HepG2 (cell line): ENCODE results near the gene SMLR1. TPM values are rescaled to one million over a fixed set of nuclear protein-coding genes. Genes with fewer than 3 reads are reported as not detected.

Source experiments
- BORCS8-MEF2B ChIP-seq: sonication (generic); formaldehyde crosslinking; IDR thresholded peaks from 2 replicates; pipeline ENCODE4 v1.8.0; 2022; ENCODE audit warnings: mild to moderate bottlenecking, missing genetic modification reagents
- BRCA1 ChIP-seq: sonication (generic); formaldehyde crosslinking; IDR thresholded peaks from 2 replicates; pipeline ENCODE4 v1.4.0; 2020; ENCODE audit warnings: missing genetic modification reagents
- CEBPG ChIP-seq: IDR thresholded peaks from 2 replicates; pipeline ENCODE4 v1.6.1; 2016
- FIP1L1 ChIP-seq: fragments of 200-400 bp; formaldehyde crosslinking; IDR thresholded peaks from 2 replicates; pipeline ENCODE4 v1.6.1; 2018; ENCODE audit warnings: low read depth, mild to moderate bottlenecking, low read length, moderate library complexity, borderline replicate concordance; ENCODE audit not compliant: insufficient read depth
- GATAD2A ChIP-seq: IDR thresholded peaks from 2 replicates; pipeline ENCODE4 v1.6.1; 2016
- GTF2F1 ChIP-seq: fragments of 150-350 bp; IDR thresholded peaks from 2 replicates; pipeline ENCODE4 v1.6.1; 2014; ENCODE audit warnings: low read length
- HMG20B ChIP-seq: conservative IDR thresholded peaks from 2 replicates; pipeline ENCODE4 v1.6.1; 2016; ENCODE audit warnings: missing genetic modification reagents, missing compliant biosample characterization
- MIXL1 ChIP-seq: IDR thresholded peaks from 2 replicates; pipeline ENCODE4 v1.6.1; 2016
- POGZ ChIP-seq: sonication (generic); formaldehyde crosslinking; IDR thresholded peaks from 2 replicates; pipeline ENCODE4 v1.4.0; 2020; ENCODE audit warnings: mild to moderate bottlenecking, missing genetic modification reagents
- PTBP1 ChIP-seq: fragments of 200-400 bp; formaldehyde crosslinking; IDR thresholded peaks from 2 replicates; pipeline ENCODE4 v1.6.1; 2018; ENCODE audit warnings: low read length, low read depth; ENCODE audit not compliant: poor library complexity, severe bottlenecking
- SOX13 ChIP-seq, 3 experiments: fragments of 450-650 bp in 1 of 3; sonication (generic) in 1 of 3; formaldehyde crosslinking in 1 of 3; IDR thresholded peaks in 2 of 3; conservative IDR thresholded peaks in 1 of 3; 2 replicates each; pipeline versions ENCODE4 v1.5.0 to v1.6.1; 2016 to 2020; ENCODE audit warnings: antibody characterized with exemption in 1 of 3, mild to moderate bottlenecking in 1 of 3, missing compliant biosample characterization in 1 of 3, missing genetic modification reagents in 1 of 3, moderate library complexity in 1 of 3
- SOX5 ChIP-seq: IDR thresholded peaks from 2 replicates; pipeline ENCODE4 v1.6.1; 2016; ENCODE audit warnings: borderline replicate concordance
- ZFP37 ChIP-seq: sonication (generic); formaldehyde crosslinking; IDR thresholded peaks from 2 replicates; pipeline ENCODE4 v1.4.0; 2020; ENCODE audit warnings: missing genetic modification reagents, borderline replicate concordance
- ZNF367 ChIP-seq: sonication (generic); formaldehyde crosslinking; IDR thresholded peaks from 2 replicates; pipeline ENCODE4 v1.4.0; 2020; ENCODE audit warnings: missing genetic modification reagents, borderline replicate concordance
- ZNF614 ChIP-seq: IDR thresholded peaks from 2 replicates; pipeline ENCODE4 v1.6.1; 2018; ENCODE audit warnings: missing biosample characterization, missing genetic modification reagents, inconsistent platforms, borderline replicate concordance
- ZNF644 ChIP-seq: IDR thresholded peaks from 2 replicates; pipeline ENCODE4 v1.6.1; 2016; ENCODE audit warnings: low read depth
- ZNF652 ChIP-seq: IDR thresholded peaks from 2 replicates; pipeline ENCODE4 v1.6.1; 2016; ENCODE audit warnings: low read depth, borderline replicate concordance
- ZSCAN20 ChIP-seq: sonication (generic); formaldehyde crosslinking; IDR thresholded peaks from 2 replicates; pipeline ENCODE4 v1.4.0; 2020; ENCODE audit warnings: missing genetic modification reagents, mild to moderate bottlenecking, borderline replicate concordance
- polyA plus RNA-seq, 8 experiments: library from polyadenylated mRNA; depleted of rRNA in 3 of 8; stranded (reverse) in 7 of 8; unstranded in 1 of 8; fragments of >200 nt; fragmentation: Illumina TruSeq in 4 of 8; extraction: Trizol in 4 of 8; gene quantifications; 2 replicates each; pipeline versions ENCODE4 v1.2.1 to v1.2.3, GENCODE V29; 2011 to 2016; ENCODE audit warnings: low read depth in 4 of 8, missing spikeins in 1 of 8, mixed read lengths in 1 of 8; ENCODE audit not compliant: insufficient read depth in 1 of 8
- total RNA-seq, 5 experiments: library from RNA; depleted of rRNA; stranded (reverse); fragments of >200 nt; fragmentation: Illumina TruSeq; extraction: Trizol; gene quantifications; 2 replicates each; pipeline ENCODE4 v1.2.3, GENCODE V29; 2016; ENCODE audit warnings: low read depth in 1 of 5
- TF ChIP-seq, protein P1 (sequence below): IDR thresholded peaks from 2 replicates; pipeline ENCODE4 v1.4.0; 2020; ENCODE audit warnings: mild to moderate bottlenecking, missing genetic modification reagents
- TF ChIP-seq, protein P2 (sequence below): sonication (generic); formaldehyde crosslinking; IDR thresholded peaks from 2 replicates; pipeline ENCODE4 v1.8.0; 2022; ENCODE audit warnings: mild to moderate bottlenecking, missing genetic modification reagents
- TF ChIP-seq, protein P3 (sequence below): IDR thresholded peaks from 2 replicates; pipeline ENCODE4 v1.6.1; 2016; ENCODE audit warnings: low read depth, missing genetic modification reagents, missing compliant biosample characterization

Gene SMLR1
- total and polyA plus RNA-seq, 2 of the 13 experiments (the other 11 are each of a cell fraction or from before 2014, with no cell fraction given) = 41.8 to 104 TPM

DNA sequence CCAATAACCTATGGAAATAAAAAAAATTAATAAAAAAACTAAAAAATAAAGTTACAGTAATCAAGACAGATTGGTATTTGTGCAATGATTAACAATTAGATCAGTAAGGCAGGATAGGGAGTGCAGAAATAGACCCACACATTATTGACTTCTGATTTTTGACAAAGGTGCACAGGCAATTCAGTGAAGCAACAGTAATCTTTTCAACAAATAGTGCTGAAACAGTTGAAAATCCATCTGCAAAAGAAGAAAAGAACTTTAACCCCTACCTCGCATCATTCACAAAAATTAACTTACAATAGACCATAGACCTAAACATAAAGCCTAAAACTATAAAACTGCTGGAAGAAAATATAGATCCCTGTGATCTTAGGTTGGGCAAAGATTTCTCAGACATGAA lies 4.5 kb upstream of the SMLR1 start (continued):
- TF ChIP-seq PTBP1 = no peak
- peak; percentile 79 for TF ChIP-seq CEBPG (CRISPR knock-in tag)
- no peak for TF ChIP-seq ZNF367
- TF ChIP-seq, protein P1, sequence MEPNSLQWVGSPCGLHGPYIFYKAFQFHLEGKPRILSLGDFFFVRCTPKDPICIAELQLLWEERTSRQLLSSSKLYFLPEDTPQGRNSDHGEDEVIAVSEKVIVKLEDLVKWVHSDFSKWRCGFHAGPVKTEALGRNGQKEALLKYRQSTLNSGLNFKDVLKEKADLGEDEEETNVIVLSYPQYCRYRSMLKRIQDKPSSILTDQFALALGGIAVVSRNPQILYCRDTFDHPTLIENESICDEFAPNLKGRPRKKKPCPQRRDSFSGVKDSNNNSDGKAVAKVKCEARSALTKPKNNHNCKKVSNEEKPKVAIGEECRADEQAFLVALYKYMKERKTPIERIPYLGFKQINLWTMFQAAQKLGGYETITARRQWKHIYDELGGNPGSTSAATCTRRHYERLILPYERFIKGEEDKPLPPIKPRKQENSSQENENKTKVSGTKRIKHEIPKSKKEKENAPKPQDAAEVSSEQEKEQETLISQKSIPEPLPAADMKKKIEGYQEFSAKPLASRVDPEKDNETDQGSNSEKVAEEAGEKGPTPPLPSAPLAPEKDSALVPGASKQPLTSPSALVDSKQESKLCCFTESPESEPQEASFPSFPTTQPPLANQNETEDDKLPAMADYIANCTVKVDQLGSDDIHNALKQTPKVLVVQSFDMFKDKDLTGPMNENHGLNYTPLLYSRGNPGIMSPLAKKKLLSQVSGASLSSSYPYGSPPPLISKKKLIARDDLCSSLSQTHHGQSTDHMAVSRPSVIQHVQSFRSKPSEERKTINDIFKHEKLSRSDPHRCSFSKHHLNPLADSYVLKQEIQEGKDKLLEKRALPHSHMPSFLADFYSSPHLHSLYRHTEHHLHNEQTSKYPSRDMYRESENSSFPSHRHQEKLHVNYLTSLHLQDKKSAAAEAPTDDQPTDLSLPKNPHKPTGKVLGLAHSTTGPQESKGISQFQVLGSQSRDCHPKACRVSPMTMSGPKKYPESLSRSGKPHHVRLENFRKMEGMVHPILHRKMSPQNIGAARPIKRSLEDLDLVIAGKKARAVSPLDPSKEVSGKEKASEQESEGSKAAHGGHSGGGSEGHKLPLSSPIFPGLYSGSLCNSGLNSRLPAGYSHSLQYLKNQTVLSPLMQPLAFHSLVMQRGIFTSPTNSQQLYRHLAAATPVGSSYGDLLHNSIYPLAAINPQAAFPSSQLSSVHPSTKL (CRISPR knock-in tag) = peak; percentile 81
- peak; percentile 50; the same call in 1 of the 2 replicates for TF ChIP-seq SOX5
- TF ChIP-seq POGZ (CRISPR knock-in tag) = 0 out of 2 replicates have a peak, but pooled peaks have one; percentile 33
- no peak for TF ChIP-seq ZFP37 (CRISPR knock-in tag)
- 0 out of 2 replicates have a peak, but pooled peaks have one; percentile 47 for TF ChIP-seq MIXL1 (CRISPR knock-in tag)
- TF ChIP-seq, protein P2, sequence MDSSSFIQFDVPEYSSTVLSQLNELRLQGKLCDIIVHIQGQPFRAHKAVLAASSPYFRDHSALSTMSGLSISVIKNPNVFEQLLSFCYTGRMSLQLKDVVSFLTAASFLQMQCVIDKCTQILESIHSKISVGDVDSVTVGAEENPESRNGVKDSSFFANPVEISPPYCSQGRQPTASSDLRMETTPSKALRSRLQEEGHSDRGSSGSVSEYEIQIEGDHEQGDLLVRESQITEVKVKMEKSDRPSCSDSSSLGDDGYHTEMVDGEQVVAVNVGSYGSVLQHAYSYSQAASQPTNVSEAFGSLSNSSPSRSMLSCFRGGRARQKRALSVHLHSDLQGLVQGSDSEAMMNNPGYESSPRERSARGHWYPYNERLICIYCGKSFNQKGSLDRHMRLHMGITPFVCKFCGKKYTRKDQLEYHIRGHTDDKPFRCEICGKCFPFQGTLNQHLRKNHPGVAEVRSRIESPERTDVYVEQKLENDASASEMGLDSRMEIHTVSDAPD (CRISPR knock-in tag) = no peak
- no peak for TF ChIP-seq BORCS8-MEF2B (CRISPR knock-in tag)
- no peak for TF ChIP-seq BRCA1 (CRISPR knock-in tag)
- TF ChIP-seq ZNF652 (CRISPR knock-in tag) = peak; percentile 91
- 0 out of 2 replicates have a peak, but pooled peaks have one; percentile 18 for TF ChIP-seq ZNF614 (CRISPR knock-in tag)
- peak; percentile 29; the same call in 1 of the 2 replicates for TF ChIP-seq SOX13 (IDR thresholded peaks at IDR 0.05)
- TF ChIP-seq SOX13 (CRISPR knock-in tag; conservative IDR thresholded peaks at IDR 0.05 in 1 of 2, IDR thresholded peaks at IDR 0.05 in 1 of 2) = peak in 1 of 2 experiments; percentile 89; a peak in 2 of 4 replicates
- no peak for TF ChIP-seq GTF2F1
- TF ChIP-seq GATAD2A (CRISPR knock-in tag) = peak; percentile 93
- 0 out of 2 replicates have a peak, but pooled peaks have one; percentile 37 for TF ChIP-seq ZNF644 (CRISPR knock-in tag)
- TF ChIP-seq HMG20B (CRISPR knock-in tag) = 0 out of 2 replicates have a peak, but pooled peaks have one; percentile 27
- TF ChIP-seq FIP1L1 = no peak
- TF ChIP-seq, protein P3, sequence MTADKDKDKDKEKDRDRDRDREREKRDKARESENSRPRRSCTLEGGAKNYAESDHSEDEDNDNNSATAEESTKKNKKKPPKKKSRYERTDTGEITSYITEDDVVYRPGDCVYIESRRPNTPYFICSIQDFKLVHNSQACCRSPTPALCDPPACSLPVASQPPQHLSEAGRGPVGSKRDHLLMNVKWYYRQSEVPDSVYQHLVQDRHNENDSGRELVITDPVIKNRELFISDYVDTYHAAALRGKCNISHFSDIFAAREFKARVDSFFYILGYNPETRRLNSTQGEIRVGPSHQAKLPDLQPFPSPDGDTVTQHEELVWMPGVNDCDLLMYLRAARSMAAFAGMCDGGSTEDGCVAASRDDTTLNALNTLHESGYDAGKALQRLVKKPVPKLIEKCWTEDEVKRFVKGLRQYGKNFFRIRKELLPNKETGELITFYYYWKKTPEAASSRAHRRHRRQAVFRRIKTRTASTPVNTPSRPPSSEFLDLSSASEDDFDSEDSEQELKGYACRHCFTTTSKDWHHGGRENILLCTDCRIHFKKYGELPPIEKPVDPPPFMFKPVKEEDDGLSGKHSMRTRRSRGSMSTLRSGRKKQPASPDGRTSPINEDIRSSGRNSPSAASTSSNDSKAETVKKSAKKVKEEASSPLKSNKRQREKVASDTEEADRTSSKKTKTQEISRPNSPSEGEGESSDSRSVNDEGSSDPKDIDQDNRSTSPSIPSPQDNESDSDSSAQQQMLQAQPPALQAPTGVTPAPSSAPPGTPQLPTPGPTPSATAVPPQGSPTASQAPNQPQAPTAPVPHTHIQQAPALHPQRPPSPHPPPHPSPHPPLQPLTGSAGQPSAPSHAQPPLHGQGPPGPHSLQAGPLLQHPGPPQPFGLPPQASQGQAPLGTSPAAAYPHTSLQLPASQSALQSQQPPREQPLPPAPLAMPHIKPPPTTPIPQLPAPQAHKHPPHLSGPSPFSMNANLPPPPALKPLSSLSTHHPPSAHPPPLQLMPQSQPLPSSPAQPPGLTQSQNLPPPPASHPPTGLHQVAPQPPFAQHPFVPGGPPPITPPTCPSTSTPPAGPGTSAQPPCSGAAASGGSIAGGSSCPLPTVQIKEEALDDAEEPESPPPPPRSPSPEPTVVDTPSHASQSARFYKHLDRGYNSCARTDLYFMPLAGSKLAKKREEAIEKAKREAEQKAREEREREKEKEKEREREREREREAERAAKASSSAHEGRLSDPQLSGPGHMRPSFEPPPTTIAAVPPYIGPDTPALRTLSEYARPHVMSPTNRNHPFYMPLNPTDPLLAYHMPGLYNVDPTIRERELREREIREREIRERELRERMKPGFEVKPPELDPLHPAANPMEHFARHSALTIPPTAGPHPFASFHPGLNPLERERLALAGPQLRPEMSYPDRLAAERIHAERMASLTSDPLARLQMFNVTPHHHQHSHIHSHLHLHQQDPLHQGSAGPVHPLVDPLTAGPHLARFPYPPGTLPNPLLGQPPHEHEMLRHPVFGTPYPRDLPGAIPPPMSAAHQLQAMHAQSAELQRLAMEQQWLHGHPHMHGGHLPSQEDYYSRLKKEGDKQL (CRISPR knock-in tag) = no peak
- TF ChIP-seq ZSCAN20 (CRISPR knock-in tag) = no peak
